CD4-positive, alpha-beta T cell treated with Interleukin-6 at 100 ng/mL for 8 hours (primary cell): Measurements from ENCODE around the gene CBX3.
"Not testable (repeated sequence)": the region's sequence is repeated elsewhere in the genome, so short reads cannot be mapped to it uniquely, and the experiment has no call there.

Experiments used
- DNase-seq: peaks from one replicate; pipeline ENCODE4 v3.0.0-alpha.2; 2020; ENCODE audit warnings: mixed read lengths, low spot score

The CBX3 gene

DNA sequence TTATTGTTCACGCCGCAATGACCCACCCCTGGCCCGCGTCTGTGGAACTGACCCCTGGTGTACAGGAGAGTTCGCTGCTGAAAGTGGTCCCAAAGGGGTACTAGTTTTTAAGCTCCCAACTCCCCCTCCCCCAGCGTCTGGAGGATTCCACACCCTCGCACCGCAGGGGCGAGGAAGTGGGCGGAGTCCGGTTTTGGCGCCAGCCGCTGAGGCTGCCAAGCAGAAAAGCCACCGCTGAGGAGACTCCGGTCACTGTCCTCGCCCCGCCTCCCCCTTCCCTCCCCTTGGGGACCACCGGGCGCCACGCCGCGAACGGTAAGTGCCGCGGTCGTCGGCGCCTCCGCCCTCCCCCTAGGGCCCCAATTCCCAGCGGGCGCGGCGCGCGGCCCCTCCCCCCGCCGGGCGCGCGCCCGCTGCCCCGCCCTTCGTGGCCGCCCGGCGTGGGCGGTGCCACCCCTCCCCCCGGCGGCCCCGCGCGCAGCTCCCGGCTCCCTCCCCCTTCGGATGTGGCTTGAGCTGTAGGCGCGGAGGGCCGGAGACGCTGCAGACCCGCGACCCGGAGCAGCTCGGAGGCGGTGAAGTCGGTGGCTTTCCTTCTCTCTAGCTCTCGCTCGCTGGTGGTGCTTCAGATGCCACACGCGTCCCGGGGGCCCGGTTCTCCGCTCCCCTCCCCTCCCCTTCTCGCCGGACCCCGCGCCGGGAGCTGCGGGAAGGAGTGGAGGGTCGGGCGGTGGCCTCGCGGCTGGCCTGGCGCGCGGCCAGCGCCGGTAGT is at the start of gene CBX3:
TSS of gene CBX3 (plus strand) at position 499 of the 772 bp plus-strand sequence. CDS start 1,254 bp downstream, outside the sequence.
- DNase-seq, result peak; percentile 87

DNA sequence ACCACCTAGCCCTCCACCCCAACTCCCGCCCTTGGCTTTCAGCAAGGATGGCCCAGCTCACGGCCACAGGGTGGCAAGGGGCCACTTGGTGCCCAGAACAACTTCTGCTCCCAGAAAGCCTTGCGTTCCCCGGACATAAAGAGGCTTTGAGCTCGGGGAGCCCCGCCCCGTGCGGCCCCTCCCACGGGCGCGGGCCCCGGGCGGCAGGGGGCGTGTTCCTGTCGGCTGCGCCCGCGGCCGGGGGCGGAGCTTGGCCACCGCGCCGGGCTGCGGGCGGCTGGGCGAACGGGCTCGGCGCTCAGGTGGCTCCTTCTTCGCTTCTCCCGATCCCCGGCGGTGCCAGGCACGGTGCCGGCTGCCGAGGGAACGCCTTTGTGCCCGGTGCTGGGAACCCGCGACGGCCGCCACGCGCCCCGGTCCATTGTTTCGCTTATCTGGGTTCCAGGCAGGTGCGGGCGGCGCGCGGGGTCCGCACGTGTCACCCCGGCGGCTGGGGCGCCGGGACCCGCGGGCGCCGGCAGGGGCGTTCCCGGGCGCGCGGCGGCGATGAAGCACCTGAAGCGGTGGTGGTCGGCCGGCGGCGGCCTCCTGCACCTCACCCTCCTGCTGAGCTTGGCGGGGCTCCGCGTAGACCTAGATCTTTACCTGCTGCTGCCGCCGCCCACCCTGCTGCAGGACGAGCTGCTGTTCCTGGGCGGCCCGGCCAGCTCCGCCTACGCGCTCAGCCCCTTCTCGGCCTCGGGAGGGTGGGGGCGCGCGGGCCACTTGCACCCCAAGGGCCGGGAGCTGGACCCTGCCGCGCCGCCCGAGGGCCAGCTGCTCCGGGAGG is 49.4 kb upstream of the CBX3 start, which contains the start of gene NFE2L3:
TSS of gene NFE2L3 (plus strand) at position 246 of the 829 bp plus-strand sequence. CDS start at position 547, 301 bp downstream.
- peak; percentile 82 for DNase-seq

DNA sequence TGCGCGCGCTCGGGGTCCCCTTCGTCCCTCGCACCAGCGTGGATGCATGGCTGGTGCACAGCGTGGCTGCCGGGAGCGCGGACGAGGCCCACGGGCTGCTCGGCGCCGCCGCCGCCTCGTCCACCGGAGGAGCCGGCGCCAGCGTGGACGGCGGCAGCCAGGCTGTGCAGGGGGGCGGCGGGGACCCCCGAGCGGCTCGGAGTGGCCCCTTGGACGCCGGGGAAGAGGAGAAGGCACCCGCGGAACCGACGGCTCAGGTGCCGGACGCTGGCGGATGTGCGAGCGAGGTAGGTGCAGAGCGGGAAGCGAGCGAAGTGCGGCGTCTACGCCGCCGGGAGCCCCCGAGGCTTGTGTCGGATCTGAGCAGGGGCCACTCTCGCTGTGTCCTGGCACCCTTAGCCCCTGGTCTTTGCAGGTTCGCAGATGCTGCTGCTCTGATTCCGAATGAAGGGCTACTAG is 48.7 kb upstream of the CBX3 start:
- not testable (repeated sequence) for DNase-seq

DNA sequence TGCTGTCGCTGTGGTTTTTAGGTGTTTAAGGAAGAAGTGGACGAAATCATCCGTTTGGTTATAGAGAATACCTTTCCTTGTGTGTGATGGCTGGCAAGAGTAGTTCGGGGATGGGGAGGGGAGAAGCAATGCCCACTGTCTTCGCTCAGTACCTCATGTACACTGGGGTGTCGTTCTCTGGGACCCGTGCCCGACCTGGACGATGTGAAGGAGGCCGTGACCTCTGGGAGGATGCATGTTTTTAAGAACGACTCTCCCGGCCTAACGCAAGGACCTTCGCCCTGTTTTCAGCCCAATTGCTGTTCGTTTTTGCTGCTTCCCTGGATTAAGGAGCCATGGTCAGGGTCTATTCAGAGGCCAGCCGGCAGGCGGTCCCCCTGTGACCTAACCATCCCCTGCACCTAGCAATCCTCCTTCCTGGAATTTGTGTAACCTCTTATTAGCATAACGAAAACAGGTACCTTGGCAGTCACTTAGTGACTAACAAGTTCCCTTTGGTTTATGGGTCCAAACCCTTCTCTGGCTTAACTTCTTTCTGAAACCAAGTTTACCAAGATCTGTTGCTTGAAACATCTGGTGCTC is 48.2 kb upstream of the CBX3 start:
- DNase-seq, result no peak

DNA sequence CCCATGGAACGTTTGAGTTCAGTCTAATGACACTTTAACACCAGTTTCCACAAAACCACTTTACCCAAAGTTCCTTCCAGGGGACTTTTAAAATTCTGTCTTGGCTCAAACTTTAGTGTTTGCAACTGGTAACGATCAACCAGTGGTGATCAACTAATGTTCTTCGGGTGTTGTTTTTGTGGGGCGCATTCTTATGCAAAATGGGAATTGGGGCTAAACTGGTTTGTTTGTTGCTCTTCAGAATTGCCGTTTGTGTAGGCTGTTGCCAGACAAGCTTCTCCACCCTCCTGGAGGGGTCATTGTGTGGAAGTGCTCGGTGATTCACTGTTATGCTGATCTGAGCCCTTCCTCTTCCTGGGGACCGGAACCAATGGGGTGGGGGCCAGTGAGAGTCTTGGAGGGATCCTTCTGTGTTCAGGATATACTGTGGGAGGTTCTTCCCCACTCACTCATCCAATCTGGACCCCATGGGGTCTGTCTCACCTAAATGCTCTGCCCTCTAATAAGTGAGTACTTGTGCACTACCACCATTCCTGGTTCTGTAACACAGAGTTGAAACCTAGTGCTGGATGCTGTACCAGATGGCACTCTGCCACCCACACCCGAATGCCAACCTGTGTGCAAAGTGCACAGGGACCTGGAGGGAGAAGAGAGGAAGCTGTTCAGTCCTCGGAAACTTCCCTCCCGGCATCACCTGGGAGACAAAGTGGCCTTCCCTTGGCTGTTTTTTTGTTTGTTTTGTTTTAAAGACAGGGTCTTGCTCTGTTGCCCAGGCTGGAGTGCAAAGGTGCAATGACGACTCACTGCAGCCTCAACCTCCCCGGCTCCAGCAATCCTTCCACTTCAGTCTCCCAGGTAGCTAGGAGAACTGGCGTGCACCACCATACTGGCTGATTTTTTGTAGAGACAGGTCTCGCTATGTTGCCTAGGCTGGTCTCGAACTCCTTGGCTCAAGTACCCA is 47.4 kb upstream of the CBX3 start:
- DNase-seq, result peak; percentile 32

DNA sequence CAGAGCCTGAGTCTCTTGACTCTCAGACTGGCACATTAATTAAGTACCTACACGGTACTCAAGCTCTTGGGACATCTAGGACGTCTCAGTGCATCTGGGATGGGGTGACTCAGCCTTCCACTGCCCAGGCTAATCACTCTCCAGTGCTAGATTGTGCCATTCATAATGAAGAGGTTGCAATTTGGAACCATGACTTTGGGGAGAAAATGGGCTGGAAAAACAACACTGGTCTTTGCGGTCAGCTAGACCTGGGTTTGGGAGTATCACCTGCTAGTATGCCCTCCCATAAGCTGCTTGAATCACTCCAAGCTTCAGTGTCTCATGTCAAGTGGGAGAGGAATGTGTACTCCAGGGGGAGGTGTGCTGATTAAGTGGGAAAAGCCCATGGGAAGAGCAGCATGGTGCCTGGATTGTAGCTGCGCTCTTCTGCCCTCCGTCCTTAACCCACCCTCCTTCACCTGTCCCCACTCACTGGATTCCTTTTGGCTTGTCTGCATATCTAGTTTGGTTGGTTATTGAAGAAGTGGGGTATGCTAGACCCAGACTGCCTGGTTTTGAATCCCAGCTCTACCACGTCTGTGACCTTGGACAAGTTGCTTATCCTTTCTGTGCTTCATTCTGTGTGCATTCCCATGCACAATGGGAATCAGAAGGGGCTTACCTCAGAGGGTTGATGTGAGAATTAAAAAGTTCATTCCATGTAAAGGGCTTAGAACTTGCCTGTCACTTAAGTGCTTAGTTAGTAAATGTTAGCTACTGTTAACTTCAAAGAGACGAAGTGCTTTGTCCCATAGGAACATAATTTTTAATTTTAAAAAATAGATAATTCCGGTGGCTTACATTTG is 45.8 kb upstream of the CBX3 start:
- no peak for DNase-seq

DNA sequence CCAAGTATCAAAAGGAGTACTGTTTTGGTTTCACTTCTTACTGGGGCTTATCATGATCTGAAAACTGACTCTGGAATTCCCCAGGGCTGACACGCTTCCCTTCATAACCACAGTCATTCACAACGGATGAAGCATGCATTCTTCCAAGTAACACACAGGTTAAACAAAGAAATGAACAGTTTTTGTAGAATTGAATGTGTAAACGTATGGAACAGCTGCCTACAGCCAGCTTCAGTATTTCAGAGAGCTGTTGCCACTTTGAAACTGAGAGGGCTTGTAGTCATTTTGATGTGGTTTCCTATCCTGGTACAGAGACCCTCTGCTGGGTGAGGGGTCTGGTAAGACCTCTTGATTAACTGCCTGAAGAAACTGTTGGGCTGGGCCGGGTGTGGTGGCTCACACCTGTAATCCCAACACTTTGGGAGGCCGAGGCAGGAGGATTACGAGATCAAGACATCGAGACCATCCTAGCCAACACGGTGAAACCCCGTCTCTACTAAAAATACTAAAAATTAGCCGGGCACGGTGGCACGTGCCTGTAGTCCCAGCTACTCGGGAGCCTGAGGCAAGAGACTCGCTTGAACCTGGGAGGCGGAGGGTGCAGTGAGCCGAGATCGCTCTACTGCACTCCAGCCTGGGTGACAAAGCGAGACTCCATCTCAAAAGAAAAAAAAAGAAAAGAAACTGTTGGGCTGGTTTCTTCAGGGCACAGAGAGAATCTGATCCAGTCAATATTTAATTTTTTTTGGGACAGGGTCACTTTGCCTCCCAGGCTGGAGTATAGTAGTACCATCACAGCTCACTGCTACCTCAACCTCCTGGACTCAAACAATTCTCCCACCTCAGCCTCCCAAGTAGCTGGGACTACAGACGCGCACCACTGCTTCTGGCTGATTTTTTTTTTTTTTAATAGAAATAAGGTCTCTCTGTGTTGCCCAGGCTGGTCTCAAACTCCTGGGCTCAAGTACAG is 44.8 kb upstream of the CBX3 start:
- DNase-seq, result peak; percentile 56

DNA sequence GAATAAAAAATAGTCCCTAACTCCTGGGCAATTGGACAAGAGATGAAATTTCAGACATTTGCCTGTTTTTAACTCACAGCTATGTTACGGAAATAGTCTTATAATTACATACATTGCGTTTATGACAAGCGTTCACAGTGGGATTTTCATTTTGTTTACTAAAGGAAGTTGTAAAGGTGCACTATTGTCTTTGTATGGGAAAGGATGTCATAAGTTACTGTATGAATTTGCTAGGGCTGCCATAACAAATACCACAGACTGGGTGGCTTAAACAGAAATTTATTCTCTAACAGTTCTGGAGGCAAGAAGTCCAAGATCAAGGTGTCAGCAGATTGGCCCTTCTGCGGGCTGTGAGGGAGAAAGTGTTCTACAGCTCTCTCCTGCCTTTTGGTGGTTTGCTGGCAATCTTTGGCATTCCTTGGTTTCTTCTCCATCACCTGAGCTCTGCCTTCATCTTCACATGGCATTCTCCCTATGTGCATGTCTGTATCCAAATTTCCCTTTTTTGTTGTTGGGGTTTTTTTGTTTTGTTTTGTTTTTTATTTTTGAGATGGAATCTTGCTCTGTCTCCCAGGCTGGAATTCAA is 43.9 kb upstream of the CBX3 start:
- no peak for DNase-seq

DNA sequence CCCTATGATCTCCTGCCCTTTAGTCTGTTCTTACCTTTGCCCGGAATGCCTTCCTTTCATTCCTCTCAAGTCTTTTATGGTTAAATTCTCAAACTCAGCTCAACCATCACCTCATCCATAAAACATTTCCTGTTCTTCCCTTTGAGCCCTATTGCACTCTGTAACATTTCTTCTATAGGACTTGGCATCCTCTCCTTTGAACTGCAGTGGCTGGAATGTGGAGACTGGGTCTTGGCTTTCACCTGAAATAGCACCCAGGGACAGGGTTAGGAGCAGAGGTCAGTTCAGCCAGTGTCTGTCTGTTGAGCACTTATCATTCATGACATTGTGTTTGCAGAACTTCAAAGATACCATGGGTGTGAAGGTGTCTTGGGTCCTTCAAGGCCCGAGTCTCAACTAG is 42.3 kb upstream of the CBX3 start:
- DNase-seq, result no peak

DNA sequence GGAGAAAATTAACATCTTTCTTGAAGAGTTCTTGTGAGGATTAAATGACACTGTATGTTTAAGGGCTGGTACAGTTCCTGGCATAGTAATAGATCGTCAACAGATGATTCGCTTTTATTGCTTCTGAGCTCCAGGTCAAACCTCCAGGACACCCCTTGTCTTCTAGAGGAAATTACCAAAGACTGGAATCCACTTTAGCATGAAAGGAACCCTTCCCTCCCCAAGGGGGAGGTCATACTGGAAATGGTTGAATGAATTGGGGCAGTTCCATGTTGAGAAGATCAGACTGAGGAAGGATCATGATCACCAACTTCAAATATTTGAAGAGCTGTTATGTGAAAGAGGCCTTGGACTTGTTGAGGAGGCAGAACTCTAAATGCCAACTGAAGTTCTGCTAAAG is 40.6 kb upstream of the CBX3 start:
- no peak for DNase-seq

DNA sequence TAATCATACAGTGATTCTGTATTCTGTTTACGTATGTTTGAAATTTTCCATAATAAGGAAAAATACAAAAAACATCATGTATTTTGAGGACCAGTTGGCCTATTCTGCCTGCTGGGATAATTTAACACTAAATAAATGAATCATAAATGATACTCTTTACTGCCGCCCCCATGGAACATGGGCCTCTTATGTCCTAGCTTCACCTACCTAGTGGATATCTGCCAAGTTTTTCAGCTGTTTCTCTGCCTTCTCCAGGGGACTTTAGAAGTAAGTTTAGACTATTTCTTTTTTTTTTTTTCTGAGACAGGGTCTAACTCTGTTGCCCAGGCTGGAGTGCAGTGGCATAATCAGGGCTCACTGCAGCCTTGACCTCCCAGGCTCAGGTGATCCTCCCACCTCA is 39.1 kb upstream of the CBX3 start:
- no peak for DNase-seq

DNA sequence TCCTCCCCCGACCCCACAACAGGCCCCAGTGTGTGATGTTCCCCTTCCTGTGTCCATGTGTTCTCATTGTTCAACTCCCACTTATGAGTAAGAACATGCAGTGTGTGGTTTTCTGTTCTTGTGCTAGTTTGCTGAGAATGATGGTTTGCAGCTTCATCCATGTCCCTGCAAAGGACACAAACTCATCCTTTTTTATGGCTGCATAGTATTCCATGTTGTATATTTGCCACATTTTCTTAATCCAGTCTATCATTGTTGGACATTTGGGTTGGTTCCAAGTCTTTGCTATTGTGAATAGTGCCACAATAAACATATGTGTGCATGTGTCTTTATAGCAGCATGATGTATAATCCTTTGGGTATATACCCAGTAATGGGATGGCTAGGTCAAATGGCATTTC is 37.7 kb upstream of the CBX3 start:
- DNase-seq, result not testable (repeated sequence)

DNA sequence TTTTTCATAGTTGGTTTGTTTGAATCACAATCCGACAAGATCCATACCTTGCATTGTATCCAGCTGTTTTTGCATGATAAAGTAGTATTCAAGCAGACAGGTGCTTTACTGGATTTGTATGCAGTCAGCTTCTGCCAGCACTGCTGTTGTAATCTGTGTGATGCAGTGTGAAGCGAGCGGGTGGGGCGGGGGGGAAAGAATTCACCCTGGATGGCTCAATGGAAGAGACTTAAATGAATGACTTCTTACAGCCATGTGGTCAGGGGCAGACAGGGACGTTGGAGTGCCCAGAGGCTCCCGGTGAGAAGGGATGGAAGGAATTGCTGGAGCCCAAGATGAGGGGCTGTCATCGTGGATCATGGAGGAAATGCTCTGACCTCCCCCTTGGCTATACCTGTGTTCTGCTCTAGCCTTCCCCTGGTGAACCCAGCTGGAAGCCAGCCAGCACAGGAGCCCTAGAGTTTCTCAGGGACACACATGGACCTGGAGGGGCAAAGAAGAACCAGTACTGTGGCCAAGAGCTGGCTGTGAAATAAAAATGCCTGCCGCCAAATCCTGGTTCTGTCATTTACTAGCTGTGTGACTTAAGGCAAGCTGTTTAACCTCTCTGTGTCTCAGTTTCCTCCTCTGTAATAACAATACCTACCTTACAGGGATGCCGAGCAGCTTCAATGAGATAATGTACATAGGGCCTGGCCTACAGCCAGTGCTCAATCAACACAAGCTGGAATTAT is 35.4 kb upstream of the CBX3 start:
- DNase-seq, result no peak

DNA sequence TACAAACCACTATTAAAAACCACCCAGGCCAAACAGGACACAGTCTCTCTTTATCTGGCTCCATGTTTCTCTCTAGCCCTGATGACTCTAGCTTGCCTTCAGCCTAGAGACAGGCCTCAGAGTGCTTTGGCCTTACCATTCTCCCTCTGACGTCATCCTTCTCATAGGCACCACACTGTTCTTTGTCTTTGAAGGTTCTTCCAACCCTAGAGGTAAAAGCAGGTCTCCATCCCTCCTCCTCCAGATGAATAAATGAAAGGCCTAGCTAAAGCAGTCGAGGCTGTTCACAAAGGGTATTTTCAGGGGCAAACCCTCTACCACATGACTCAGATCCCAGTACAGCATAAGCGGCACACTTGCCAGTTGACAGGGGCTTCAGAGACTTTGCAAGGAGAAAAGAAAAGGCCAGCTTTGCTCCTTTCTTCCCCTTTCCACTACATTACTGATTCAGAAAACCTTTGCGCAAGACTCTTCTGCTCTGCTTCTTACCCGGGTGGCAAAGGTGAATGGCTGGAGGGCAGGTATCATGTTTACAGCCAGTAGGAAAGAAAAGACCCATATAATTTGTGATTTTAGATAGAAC is 34.8 kb upstream of the CBX3 start:
- no peak for DNase-seq

DNA sequence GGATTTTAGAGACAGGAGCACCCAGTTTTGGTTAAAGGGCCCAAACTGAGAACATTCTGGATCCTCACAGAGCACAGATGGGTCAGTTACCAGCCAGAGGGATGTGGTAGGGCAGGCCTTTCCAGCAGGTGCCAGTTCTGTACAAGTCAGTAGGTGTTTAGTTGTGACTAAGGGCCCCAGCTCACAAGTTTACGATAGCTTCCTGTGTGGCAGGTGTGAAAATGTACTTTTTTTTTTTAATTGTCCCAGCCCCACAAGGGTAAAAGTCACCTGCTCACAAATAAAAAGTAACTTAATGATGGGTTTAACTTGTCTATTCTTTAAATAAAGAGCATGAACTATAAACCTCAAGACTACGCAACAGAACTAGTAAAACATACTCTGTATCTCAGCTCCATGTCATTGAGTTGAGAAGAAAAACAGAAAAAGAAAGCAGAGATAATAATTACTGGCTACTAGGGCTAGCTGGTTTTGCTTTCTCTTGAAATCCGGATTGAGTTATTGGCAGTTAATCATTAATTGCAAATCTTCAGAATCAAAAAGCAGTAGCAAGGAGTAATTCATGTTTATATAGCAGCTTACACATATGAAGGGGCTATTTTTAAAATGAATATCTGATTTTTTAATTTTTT is 34.1 kb upstream of the CBX3 start:
- peak; percentile 46 for DNase-seq

DNA sequence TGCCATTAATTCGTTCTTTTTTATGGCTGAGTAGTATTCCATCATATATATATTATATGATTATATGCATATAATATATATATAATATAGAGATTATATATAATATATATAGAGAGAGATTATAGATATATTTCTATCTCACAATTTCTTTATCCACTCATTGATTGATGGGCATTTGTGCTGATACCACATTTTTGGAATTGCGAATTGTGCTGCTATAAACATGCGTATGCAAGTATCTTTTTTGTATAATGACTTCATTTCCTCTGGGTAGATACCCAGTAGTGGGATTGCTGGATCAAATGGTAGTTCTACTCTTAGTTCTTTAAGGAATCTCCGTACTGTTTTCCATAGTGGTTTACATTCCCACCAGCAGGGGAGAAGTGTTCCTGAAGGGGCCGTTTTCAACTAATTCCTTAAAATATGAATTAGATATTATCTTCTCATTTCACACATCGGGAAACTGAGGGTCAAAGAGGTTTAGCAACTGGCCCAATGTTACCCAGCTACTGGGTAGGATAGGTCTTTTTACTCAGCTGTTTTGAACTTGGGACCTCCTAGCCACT is 33.0 kb upstream of the CBX3 start:
- DNase-seq, result no peak

DNA sequence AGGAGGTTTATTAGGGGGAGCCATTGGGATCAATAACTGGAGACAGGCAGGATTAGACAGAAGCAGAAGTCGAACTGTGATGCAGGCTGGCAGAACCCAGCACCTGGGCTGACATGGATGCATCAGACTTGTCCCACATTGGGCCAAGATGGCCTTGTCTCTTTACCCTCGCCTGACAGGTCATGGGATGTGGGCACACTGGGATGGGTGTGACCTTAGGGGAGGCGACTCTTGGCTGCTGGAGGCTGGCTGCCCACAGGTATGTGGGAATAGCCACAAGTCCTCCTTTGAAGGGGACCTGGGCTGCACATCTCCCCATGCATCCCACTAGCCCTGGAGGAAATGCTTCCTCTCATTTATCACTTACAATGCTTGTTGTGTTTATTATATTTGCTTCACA is 32.3 kb upstream of the CBX3 start:
- no peak for DNase-seq
